ENCODE results near the gene ATP2B3.

ATP2B3 gene

GRCh38 chrX:153490217-153490930 lies 27.1 kb upstream of the ATP2B3 start:
- no peak for DNase-seq

- no peak for DNase-seq
These were observed 26.0 kb upstream of the ATP2B3 start for GRCh38 chrX:153491351-153491914.

DNA sequence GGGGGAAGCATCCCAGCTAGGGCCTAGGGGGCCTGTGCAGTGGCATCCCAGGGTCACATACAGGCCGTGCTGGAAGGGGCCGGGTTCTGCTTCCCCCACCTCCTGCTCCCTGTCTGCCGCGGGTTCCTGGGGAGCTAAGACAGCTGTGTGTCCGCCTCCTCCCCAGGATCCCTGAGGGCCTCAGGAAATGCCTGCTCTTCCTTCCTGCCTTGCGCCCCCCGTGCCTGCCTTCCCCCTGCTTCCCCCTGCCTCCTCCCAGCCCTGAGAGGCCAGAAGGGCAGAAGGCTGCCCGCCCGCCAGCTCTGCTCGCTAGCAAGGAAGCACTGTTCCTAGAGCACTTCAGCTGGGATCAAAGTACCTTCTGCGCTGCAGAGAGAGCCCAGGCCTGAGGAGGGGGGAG lies 25.5 kb upstream of the ATP2B3 start:
- no peak for DNase-seq

- DNase-seq, result no peak
These were observed 24.9 kb upstream of the ATP2B3 start for GRCh38 chrX:153492543-153492942.

GRCh38 chrX:153493085-153493484 lies 24.4 kb upstream of the ATP2B3 start:
- no peak for DNase-seq

DNA sequence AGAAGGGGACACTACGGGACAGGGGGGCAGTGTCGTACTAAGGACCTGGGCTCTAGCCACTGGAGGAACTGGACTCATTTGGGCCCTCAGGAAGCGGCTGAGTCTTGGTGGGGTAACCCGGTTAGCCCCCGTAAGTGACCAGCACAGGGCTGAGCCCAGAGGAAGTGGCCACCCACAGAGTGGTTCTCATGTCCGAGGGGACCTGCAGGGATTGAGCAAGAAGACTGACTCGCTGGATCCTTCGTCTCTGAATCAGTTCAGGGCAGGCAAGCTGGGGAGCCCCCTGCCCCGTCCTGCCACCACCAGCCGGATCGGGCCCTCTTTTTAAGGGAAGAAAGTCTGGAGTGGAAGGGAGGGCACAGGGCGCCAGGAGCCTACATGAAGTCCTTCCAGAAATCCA lies 23.4 kb upstream of the ATP2B3 start:
- DNase-seq, result no peak

GRCh38 chrX:153494541-153495361 lies 22.7 kb upstream of the ATP2B3 start, which contains the start of gene BGN:
Gene BGN, plus strand, starts transcription at chrX:153494980. Its CDS starts 9,652 bp downstream, at chrX:153504632.
- DNase-seq, result no peak

- no peak for DNase-seq
These were observed 22.1 kb upstream of the ATP2B3 start for GRCh38 chrX:153495362-153495751.

DNA sequence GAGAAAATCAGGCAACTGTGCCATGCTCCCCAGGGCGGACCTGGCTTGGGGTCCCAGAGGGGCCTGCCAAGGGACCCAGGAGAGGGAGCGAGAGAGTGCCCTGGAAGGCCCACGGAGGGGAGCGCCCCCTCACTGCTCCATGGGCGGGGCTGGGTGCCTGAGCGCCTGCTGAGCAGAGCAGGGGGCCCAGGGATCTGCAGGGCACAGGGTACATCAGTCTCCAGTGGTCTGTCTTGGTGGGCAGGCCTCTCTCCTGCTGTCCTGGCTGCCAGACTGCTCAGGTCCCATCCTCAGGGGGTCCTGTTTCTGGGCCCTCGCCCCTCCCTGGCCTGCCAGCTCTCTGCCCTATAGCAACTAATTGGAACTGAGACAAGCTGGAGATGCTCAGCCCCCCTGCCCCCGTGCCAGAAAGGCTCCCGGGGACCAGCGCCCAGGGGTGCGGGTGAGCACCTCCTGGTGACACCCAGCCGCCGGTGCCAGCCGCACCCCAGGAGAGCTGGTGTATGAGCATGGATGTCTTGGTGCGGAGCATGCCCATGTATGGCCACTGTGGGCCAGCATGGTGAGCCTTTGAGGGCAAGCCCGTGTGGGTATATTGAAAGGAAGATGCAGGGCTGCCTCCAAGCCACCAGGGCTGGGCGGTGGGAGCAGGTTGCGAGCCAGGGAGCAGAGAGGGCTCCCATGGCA lies 21.4 kb upstream of the ATP2B3 start:
- DNase-seq, result no peak

DNA sequence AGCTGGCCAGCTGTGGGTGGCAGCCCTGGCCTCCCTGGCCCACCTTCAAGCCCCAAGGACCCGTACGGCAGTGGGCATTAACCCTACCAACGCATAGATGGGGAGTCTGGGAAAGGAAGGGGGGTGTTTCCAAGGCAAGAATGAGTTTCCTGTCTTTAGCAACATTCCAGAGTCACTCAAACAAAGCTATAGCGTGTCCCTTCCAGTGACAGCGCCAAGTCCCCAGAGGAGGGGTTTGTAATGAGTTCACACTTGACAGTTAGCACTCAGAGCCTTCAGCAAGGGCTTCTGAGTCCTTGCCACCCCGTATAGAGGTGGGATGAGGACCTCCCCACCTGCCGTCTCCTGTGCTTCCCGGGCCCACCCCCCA lies 20.9 kb upstream of the ATP2B3 start:
- DNase-seq, result no peak

- DNase-seq, result no peak
These were observed 19.0 kb upstream of the ATP2B3 start for GRCh38 chrX:153498453-153498852.

GRCh38 chrX:153499341-153499740 lies 18.1 kb upstream of the ATP2B3 start:
- no peak for DNase-seq

- DNase-seq, result no peak
These were observed 17.6 kb upstream of the ATP2B3 start for GRCh38 chrX:153499876-153500275.

DNA sequence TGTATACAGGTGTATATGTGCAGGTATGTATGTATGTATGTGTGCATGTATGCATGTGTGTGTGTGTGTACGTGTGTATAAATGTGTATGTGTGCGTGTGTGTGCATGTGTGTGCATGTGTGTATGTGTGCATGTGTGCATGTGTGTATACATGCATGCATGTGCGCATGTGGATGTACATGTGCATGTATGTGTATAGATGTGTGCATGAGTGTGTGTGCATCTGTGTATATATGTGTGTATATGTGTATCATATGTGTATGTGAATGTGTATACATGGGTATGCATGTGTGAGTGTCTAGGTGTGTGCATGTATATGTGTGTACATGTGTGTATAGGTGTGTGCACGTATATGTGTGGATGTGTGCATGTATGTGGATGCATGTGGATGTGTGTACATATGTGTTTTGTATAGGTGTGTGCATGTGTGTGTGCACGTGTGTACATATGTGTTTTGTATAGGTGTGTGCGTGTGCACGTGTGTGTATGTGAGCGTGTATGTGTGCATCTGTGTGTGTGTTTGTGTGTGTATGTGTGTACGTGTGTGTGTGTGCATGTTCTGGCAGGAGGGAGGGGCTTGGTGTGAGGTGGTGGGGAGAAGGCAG lies 16.7 kb upstream of the ATP2B3 start:
- DNase-seq, result no peak

- DNase-seq, result no peak
These were observed 15.9 kb upstream of the ATP2B3 start for GRCh38 chrX:153501530-153501929.

GRCh38 chrX:153502131-153502530 lies 15.3 kb upstream of the ATP2B3 start:
- no peak for DNase-seq

GRCh38 chrX:153502796-153503195 lies 14.6 kb upstream of the ATP2B3 start:
- no peak for DNase-seq

- no peak for DNase-seq
These were observed 12.9 kb upstream of the ATP2B3 start for GRCh38 chrX:153504445-153505016.

DNA sequence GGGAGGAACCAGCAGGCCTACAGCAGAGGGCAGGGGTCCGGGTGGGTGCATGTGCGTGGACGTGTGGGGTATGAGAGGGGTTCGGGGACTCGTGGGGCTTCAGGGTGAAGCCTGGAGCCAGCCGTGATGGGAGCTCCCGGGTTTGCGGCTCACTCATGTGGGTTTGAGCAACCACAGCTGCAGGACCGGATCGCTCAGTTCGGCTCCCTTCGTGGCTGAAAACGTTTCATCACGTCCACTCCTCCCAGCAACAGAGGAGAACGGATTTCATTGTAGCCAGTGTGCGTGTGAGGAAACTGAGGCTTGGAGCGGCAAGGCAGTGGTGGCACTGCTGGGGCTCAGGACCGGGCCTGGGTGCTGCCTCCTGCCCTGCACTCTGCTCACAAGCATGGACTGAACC lies 12.1 kb upstream of the ATP2B3 start:
- DNase-seq, result no peak

DNA sequence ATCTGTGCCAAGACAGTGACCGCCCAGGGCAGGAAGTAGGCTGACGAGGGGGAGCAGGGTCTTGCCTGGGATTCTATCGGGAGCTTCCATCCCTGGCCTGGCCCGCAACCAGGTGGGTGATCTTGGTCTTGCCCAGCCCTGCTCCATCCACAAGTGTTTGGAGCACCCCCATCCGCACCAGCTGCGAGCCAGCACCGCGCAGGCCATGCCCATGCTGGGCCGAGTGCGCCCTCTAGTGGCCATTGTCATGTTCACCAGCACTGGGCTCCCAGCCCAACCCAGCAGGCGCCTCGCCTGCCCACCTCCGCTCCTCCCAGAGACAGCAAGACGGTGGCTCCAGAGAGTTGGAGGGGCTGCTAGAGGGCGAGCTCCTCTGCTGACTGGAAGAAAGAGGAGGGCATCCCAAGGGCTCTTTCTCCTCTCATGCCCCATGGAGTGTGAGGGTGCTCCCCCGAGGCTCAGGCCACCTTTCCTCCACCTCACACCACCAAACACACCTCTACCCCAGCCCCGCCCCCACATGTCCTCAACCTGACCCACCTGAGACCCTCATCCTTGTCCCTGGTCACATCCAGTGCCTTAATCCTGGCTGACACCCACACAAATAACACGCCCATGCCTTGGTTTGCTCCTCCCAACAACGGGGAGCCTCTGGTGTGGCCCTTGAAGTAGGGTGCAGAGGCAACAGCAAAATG lies 9.8 kb upstream of the ATP2B3 start:
- peak; percentile 94 for DNase-seq

DNA sequence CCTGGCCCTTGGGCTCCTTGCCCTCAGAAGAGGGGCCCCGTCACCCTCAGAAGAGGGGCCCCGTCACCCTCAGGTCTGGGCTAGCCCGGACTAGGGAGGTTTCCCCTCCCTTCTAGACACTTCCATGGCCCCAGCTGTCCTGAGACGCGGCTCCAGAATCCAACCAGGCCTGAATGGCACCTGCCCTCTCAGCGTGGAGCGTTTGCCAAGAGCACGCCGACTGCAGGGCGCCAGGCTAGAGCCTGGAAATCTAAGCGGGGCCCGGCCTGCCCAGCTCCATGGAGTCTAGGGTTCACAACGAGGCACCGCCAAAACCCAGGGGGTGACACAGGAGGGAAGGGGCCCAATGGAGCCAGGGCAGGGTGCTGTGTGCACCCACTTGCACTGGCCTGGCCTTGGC lies 7.8 kb upstream of the ATP2B3 start:
- no peak for DNase-seq

GRCh38 chrX:153510383-153510782 lies 7.1 kb upstream of the ATP2B3 start:
- no peak for DNase-seq

Data from activated CD8-positive, alpha-beta memory T cell treated with anti-CD3 and anti-CD28 coated beads for 24 hours (primary cell).